GM11168 (cell line): ENCODE measurements around the gene ZPR1.

Experiments
- in situ Hi-C: fragments of 300-500 bp; cut with MboI; formaldehyde crosslinking; loops from one replicate; pipeline ENCODE4 v1.12.0; 2022; ENCODE audit warnings: low sequenced_read_pairs; ENCODE audit not compliant: unreplicated experiment

Gene ZPR1

GRCh38 chr11:116825854-116826750 lies 38.3 kb upstream of the ZPR1 start:
- in situ Hi-C loops, result no loop called here

- in situ Hi-C loops, result no loop called here
These were observed 37.6 kb upstream of the ZPR1 start for GRCh38 chr11:116825434-116825833.

GRCh38 chr11:116823031-116823843 lies 35.4 kb upstream of the ZPR1 start, which contains the start of gene APOA4:
TSS of gene APOA4 (minus strand) at chr11:116823304. CDS start at chr11:116823191, 113 bp downstream.
- in situ Hi-C loops, result no loop called here

GRCh38 chr11:116822575-116822974 lies 34.8 kb upstream of the ZPR1 start:
- in situ Hi-C loops, result no loop called here

GRCh38 chr11:116821050-116821918 lies 33.5 kb upstream of the ZPR1 start:
- in situ Hi-C loops, result no loop called here

- in situ Hi-C loops, result no loop called here
These were observed 31.2 kb upstream of the ZPR1 start for GRCh38 chr11:116819049-116819448.

GRCh38 chr11:116814502-116814901 lies 26.7 kb upstream of the ZPR1 start:
- in situ Hi-C loops, result no loop called here

GRCh38 chr11:116813781-116814471 lies 26.1 kb upstream of the ZPR1 start:
- in situ Hi-C loops, result no loop called here

GRCh38 chr11:116813170-116813569 lies 25.3 kb upstream of the ZPR1 start:
- in situ Hi-C loops, result no loop called here

GRCh38 chr11:116812109-116812508 lies 24.3 kb upstream of the ZPR1 start:
- in situ Hi-C loops, result no loop called here

- in situ Hi-C loops, result no loop called here
These were observed 23.4 kb upstream of the ZPR1 start for GRCh38 chr11:116811194-116811593.

GRCh38 chr11:116808262-116809175 lies 20.7 kb upstream of the ZPR1 start:
- in situ Hi-C loops, result no loop called here

GRCh38 chr11:116807601-116808261 lies 19.9 kb upstream of the ZPR1 start:
- in situ Hi-C loops, result no loop called here

GRCh38 chr11:116804001-116804400 lies 16.2 kb upstream of the ZPR1 start:
- in situ Hi-C loops, result loop anchor here (5.0 kb wide), 1 partner anchor 33 kb away; the partner anchor contains the start of gene APOA1

GRCh38 chr11:116801662-116802061 lies 13.8 kb upstream of the ZPR1 start:
- in situ Hi-C loops, result loop anchor here (5.0 kb wide), 1 partner anchor 36 kb away; the partner anchor contains the start of gene APOA1

- in situ Hi-C loops, result loop anchor here (5.0 kb wide), 1 partner anchor 37 kb away; the partner anchor contains the start of gene APOA1
These were observed 12.8 kb upstream of the ZPR1 start for GRCh38 chr11:116800610-116801009.

GRCh38 chr11:116798368-116798767 lies 10.5 kb upstream of the ZPR1 start:
- in situ Hi-C loops, result loop anchor here (25.0 kb wide), 1 partner anchor 314 kb away; no protein-coding TSS in a partner anchor

GRCh38 chr11:116797816-116798215 lies 10.0 kb upstream of the ZPR1 start:
- in situ Hi-C loops, result loop anchor here (25.0 kb wide), 1 partner anchor 314 kb away; no protein-coding TSS in a partner anchor
